CD4-positive, alpha-beta T cell treated with Interleukin-17A for 4 hours (primary cell): ENCODE measurements around the gene TMCO6.
"Not testable (repeated sequence)": the region's sequence is repeated elsewhere in the genome, so short reads cannot be mapped to it uniquely, and the experiment has no call there.

Source experiments
- DNase-seq: peaks from one replicate; pipeline ENCODE4 v3.0.0-alpha.2; 2020; ENCODE audit warnings: mixed read lengths

Gene TMCO6

GRCh38 chr5:140631036-140631417 is 8.2 kb upstream of the TMCO6 start:
- DNase-seq: no peak

- DNase-seq: peak; percentile 60
Measured at GRCh38 chr5:140631831-140632365, 7.4 kb upstream of the TMCO6 start.

GRCh38 chr5:140632366-140633020 is 6.8 kb upstream of the TMCO6 start:
- DNase-seq: peak; percentile 66

GRCh38 chr5:140633021-140633471 is 6.2 kb upstream of the TMCO6 start, which contains the start of gene CD14:
CD14 (minus strand) TSS chr5:140633175; CDS start chr5:140633071, 104 bp downstream.
- DNase-seq: peak; percentile 23

GRCh38 chr5:140633501-140633900 is 5.8 kb upstream of the TMCO6 start:
- no peak for DNase-seq

- DNase-seq: no peak
Measured at GRCh38 chr5:140634103-140634502, 5.1 kb upstream of the TMCO6 start.

- DNase-seq: no peak
Measured at GRCh38 chr5:140635291-140636257, 3.7 kb upstream of the TMCO6 start.

GRCh38 chr5:140637371-140638100 is 1.7 kb upstream of the TMCO6 start:
- no peak for DNase-seq

- not testable (repeated sequence) for DNase-seq
Measured at GRCh38 chr5:140638898-140639147, 428 bp upstream of the TMCO6 start.

- DNase-seq: no peak
Measured at GRCh38 chr5:140641716-140642115, 2.5 kb downstream of the TMCO6 start.

GRCh38 chr5:140642718-140643117 is 3.5 kb downstream of the TMCO6 start:
- no peak for DNase-seq

- no peak for DNase-seq
Measured at GRCh38 chr5:140647042-140647419, 7.8 kb downstream of the TMCO6 start.

- no peak for DNase-seq
Measured at GRCh38 chr5:140658870-140659269, 19.6 kb downstream of the TMCO6 start.

- not testable (repeated sequence) for DNase-seq
Measured at GRCh38 chr5:140660371-140660770, 21.1 kb downstream of the TMCO6 start.

GRCh38 chr5:140664030-140664358 is 24.7 kb downstream of the TMCO6 start:
- DNase-seq: no peak

GRCh38 chr5:140664359-140665119 is 25.3 kb downstream of the TMCO6 start, which contains the start of gene WDR55:
WDR55 (plus strand) TSS chr5:140664904; CDS start chr5:140664913, 9 bp downstream.
- peak; percentile 98 for DNase-seq

GRCh38 chr5:140671035-140671434 is 31.8 kb downstream of the TMCO6 start:
- not testable (repeated sequence) for DNase-seq

- no peak for DNase-seq
Measured at GRCh38 chr5:140671472-140672125, 32.3 kb downstream of the TMCO6 start.

- peak; percentile 37 for DNase-seq
Measured at GRCh38 chr5:140672455-140673186, 33.4 kb downstream of the TMCO6 start.

- no peak for DNase-seq
Measured at GRCh38 chr5:140673187-140673976, 34.1 kb downstream of the TMCO6 start, which contains the start of gene DND1. DND1 (minus strand) TSS chr5:140673576; CDS start chr5:140673542, 34 bp downstream.
